EL (cell line): Measurements from ENCODE around the gene REL.
"Not testable (repeated sequence)": the region's sequence is repeated elsewhere in the genome, so short reads cannot be mapped to it uniquely, and the experiment has no call there.

ENCODE experiments used
- DNase-seq: peaks from one replicate; pipeline ENCODE4 v3.0.0-alpha.2; 2016

REL gene

DNA sequence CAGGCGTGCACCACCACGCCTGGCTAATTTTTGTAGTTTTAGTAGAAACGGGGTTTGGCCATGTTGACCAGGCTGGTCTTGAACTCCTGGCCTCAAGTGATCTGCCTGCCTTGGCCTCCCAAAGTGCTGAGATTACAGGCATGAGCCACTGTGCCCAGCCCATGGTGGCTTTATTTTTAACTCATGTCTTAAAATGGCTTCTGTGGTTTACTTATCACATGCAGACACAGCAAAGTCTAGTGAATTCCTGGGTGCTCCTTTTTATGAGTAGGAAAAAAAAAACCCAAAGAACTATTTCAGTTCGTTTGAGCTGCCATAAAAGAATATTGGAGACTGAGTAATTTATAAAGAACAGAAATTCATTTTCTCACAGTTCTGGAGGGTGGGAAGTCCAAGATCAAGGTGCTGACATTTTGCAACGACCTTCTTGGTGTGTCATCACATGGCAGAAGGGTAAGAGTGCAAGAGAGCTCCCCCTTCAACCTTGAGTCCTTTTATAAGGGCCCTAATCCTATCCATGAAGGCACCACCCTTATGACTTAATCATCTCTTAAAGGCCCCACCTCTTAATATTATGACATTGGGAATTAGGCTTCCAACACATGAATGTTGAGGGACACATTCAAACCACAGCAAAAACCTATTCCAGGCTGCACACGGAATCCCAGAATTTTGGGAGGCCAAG, 12.6 kb upstream of the REL start:
- no peak for DNase-seq

GRCh38 chr2:60872510-60872928, 8.9 kb upstream of the REL start:
- DNase-seq, result no peak

DNA sequence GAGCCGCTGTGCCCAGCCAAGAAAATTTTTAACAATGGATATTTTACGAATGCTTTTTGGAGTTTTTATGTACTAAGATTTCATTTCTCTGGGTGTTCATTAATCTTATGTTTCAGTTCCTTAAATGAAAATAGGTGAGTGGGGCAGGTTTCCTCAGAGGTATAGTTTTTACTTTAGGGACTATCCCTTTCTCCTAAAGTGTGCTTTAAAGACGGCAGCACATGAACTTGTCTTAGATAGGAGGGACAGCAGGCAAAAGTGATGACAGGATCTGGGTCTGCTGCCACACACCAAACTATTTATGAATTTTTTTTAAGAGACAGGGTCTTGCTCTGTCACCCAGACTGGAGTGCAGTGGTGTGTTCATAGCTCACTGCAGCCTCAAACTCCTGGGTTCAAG, 8.0 kb upstream of the REL start:
- no peak for DNase-seq

GRCh38 chr2:60875520-60875919, 5.9 kb upstream of the REL start:
- no peak for DNase-seq

- peak; percentile 38 for DNase-seq
Observed at GRCh38 chr2:60880643-60881046, 729 bp upstream of the REL start.

- peak; percentile 18 for DNase-seq
Observed at GRCh38 chr2:60882971-60883753, 1.8 kb downstream of the REL start.

DNA sequence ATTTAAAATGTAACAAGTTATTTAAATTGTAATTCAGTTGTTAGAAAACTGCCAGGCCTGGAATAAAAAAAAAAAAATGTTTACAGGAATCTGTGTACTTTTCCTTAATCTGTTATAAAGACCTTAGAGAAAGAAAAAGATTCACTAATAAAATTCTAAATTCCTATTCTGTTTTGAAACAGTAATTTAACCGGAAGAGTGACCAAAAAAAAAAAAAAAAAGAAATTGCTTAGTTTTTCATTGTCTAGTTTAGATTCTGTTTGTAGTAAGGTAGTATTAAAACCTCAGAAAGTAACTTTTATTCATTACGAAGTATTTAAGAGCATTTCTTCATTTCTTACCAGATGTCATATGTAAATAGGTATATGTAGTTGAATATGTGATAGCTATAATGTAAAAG, 2.5 kb downstream of the REL start:
- no peak for DNase-seq

DNA sequence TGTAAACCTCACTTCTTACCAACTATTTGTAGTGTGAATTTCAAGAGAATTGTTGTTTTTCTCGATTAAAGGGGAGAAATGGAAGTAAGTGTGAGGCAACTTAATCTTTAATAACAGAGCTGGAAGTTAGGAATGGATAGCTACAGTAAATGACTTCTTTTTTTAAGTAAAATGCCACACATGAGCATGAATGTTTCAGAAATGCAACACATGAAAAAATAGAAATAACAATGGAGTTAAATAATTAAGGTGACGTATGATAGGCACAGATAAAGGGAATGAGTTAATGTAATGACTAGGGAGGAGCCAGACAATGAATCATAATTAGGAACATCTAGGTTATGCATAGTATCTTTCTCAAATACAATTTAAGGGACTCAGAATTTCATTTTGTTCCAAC, 3.4 kb downstream of the REL start:
- peak; percentile 25 for DNase-seq

DNA sequence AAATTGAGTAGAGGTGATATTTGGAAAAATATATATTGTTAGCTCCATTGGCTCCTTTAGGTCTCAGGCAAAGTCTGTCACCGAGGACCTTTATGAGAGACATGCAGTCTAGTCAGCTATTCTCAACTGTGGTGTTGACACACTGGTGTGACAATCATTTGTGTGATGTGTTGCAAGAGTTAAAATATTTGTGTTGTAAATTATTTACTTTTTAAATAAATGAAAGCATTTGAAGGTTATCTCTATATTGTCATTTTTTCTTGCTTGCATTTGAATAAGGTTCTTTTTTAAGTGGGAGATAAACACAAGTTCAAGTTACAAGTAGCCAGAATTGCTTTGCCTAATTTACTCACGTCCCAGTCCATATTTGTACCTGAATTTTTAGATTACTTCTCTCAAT, 4.3 kb downstream of the REL start:
- DNase-seq, result no peak

DNA sequence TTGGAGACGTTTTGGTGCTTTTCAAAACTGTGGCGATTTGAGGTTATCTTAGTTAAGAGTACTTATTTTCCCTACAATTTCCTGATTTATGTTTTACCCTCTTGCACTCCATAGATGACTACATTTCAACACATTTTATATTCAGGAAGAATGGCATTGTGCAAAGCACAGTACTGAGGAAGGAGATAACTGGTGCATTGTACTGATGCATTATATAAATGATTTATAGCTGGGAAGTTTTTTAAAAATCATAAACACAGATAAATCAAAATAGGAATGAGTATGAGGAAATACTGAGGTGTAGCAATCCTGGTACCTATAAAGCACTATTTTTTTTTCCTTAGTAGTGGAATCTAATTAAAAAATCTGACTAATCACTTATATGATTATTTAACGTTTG, 5.6 kb downstream of the REL start:
- no peak for DNase-seq

- DNase-seq, result no peak
Observed at GRCh38 chr2:60888853-60889252, 7.5 kb downstream of the REL start.

DNA sequence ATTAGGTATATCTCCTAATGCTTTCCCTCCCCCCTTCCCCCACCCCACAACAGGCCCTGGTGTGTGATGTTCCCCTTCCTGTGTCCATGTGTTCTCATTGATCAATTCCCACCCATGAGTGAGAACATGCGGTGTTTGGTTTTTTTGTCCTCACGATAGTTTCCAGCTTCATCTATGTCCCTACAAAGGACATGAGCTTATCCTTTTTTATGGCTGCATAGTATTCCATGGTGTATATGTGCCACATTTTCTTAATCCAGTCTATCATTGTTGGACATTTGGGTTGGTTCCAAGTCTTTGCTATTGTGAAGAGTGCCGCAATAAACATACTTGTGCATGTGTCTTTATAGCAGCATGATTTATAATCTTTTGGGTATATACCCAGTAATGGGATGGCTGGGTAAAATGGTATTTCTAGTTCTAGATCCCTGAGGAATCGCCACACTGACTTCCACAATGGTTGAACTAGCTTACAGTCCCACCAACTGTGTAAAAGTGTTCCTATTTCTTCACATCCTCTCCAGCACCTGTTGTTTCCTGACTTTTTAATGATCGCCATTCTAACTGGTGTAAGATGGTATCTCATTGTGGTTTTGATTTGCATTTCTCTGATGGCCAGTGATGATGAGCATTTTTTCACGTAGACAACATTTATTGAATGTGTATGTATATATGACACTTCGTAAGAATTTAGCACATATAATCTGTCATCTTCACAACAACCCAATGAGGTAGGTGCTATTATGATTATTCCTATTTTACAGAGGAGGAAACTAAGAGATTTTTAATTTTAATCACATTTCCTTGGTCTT, 8.4 kb downstream of the REL start:
- not testable (repeated sequence) for DNase-seq

DNA sequence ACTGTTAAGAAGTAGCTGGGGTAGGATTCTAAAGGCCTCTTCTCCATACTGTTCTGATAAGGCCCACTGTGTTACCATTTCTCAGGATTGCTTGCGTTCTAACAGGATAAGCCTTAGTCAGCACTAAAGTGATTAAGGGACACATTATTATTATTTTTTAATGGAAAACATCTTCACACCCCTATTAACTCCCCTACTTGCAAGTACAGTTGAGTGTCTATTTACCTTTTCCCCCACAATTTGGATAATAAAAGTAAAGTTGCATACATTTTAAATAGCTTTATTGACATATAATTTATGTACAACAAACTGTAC, 9.0 kb downstream of the REL start:
- DNase-seq, result no peak

DNA sequence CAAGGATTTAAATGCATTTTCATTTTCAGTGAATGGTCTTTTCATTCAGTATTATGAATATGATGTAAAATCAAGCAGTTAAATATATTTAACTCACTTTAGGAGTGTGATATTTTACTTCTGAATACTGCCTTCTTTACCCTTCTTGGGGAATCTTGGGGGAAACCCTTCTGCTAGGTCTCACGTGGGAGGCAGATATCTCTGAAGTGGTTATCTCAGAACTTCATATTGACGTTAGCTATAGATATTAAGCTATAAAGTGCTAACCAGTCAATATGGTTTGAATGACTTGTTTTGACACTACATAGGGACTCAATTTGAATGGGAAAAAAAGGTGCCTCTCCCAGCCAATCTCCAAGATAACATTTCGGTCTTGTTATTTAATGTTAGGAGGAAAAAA, 9.8 kb downstream of the REL start:
- DNase-seq, result no peak

DNA sequence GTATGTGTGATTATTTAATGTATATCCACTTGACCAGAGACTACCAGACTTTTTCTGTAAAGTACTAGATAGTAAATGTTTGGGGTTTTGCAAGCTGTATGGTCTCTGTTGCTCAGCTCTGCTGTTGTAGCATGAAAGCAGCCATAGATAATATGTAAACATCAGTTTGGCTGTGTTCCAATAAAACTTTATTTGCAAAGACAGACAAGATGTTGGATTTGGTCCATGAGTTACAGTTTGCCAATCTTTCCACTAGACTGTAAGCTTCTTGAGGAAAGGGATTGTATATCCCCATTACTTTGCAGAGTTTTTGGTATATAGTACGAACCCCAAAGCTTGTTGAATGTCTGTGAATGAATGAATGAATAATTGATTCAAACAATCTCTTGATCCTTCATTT, 17.2 kb downstream of the REL start:
- DNase-seq, result no peak

- no peak for DNase-seq
Observed at GRCh38 chr2:60899230-60899891, 18.0 kb downstream of the REL start.

DNA sequence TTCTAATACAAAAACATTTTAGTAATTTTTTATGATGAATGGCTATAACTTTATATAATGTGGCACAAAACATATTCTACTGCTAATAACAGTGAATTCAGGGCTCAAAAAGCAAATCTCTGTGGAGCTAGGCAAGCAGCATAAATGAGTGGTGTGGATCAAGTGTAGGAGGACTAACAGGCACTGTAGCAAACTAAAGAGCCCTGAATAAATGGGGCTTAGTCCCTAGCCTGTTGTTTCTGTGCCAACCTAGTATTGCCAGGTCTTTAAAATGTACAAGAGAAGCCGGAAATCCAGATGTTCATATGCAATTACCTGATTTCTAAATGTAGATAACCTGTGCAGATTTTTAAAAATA, 18.5 kb downstream of the REL start:
- DNase-seq, result no peak

DNA sequence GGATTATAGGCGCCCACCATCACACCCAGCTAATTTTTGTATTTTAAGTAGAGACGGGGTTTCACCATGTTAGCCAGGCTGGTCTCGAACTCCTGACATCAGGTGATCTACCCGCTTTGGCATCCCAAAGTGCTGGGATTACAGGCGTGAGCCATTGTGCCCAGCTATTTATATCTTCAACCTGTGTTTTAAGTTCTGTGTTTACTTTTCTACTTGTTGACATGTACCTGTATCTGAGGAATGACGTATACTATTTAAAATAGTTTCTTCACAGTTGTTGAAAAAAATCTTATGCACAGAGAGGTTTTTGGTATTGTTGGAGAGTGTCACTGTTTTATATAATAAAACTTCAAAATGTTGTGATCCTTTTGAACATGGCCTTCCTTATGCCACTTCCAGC, 19.9 kb downstream of the REL start:
- DNase-seq, result not testable (repeated sequence)

- not testable (repeated sequence) for DNase-seq
Observed at GRCh38 chr2:60905867-60906266, 24.5 kb downstream of the REL start.

- no peak for DNase-seq
Observed at GRCh38 chr2:60906395-60906794, 25.0 kb downstream of the REL start.

DNA sequence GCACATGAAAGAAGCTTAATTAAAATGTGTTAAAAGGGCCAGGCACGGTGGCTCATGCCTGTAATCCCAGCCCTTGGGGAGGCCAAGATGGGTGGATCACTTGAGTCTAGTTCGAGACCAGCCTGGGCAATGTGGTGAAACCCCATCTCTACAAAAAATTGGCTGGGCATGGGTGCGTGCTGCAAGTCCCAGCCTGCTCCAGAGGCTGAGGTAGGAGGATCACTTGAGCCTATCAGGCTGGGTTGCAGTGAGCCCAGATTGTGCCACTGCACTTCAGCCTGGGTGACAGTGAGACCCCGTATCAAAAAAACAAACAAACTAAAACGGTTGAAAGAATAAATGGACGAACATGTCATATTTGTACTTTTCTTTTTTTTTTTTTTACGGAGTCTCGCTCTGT, 26.0 kb downstream of the REL start:
- DNase-seq, result no peak

DNA sequence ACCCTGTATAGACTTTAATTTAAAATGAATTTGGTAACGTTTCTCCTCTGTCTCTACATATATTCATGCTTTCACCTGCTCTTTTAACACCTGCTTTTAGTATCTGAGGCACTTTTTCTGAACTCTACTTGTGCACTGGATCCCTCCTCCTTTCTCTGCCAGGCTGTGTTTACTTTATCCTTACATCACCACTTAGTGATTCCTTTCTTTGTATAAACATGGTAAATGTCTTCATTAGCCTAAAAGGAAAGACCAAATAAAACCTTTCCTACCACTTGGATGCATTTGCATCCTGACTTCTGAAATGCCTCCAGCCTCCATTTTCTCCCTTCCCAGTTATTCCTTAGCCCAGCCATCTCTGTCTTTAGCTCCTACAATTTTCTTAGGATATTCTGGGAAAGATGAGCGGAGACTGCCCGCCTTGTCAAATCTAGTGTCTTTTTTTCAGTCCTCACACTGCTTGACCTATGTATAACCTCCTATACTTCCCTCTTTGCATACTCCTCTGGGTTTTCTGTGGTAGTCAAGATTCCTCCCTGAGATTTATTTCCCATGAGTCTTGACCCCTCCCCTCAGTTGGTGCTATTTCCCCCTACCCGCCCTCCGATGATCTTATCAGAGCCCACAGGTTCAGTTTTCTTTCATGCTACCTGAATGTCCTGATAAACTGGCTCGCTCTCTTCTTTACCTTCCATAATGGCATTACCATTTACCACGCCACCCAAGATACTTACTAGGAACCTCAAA, 44.8 kb downstream of the REL start:
- DNase-seq, result peak; percentile 29
